PFSK-1 (cell line): ENCODE measurements around the gene FGFR4.

ENCODE experiments used
- POLR2AphosphoS5 ChIP-seq: IDR thresholded peaks from 2 replicates; pipeline ENCODE4 v1.6.1; 2012; ENCODE audit warnings: low read depth, mild to moderate bottlenecking, control low read depth, low read length, moderate library complexity
- REST ChIP-seq, 2 experiments: IDR thresholded peaks; 2 replicates each; pipeline versions ENCODE4 v1.6.1 to v1.8.0; 2011 to 2012; ENCODE audit warnings: low read depth in 2 of 2, low read length in 2 of 2, control low read depth in 1 of 2, inconsistent platforms in 1 of 2, mild to moderate bottlenecking in 1 of 2, moderate library complexity in 1 of 2; ENCODE audit not compliant: insufficient read depth in 1 of 2
- TAF1 ChIP-seq: IDR thresholded peaks from 2 replicates; pipeline ENCODE4 v1.6.1; 2012; ENCODE audit warnings: low read length, control low read depth, borderline replicate concordance; ENCODE audit not compliant: insufficient read depth

GRCh38 chr5:177131352-177132135, 44.8 kb downstream of the FGFR4 start:
- TF ChIP-seq TAF1 (no peak), POLR2AphosphoS5 (no peak), REST (IDR thresholded peaks at IDR 0.05; ENCODE audit: insufficient read depth in 1 of 2, low read depth in 2 of 2, low read length in 2 of 2) (no peak)
